GM20000 (cell line): ENCODE results near the gene LAMB1.

Source experiments
- DNase-seq: peaks from one replicate; pipeline ENCODE4 v3.0.0; 2012; ENCODE audit warnings: low spot score
- TF ChIP-seq, protein P1 (sequence below): IDR thresholded peaks from 2 replicates; pipeline ENCODE4 v1.5.1; 2012; ENCODE audit warnings: mild to moderate bottlenecking, control low read depth; ENCODE audit errors: extremely low read depth, missing control alignments

Gene LAMB1

DNA sequence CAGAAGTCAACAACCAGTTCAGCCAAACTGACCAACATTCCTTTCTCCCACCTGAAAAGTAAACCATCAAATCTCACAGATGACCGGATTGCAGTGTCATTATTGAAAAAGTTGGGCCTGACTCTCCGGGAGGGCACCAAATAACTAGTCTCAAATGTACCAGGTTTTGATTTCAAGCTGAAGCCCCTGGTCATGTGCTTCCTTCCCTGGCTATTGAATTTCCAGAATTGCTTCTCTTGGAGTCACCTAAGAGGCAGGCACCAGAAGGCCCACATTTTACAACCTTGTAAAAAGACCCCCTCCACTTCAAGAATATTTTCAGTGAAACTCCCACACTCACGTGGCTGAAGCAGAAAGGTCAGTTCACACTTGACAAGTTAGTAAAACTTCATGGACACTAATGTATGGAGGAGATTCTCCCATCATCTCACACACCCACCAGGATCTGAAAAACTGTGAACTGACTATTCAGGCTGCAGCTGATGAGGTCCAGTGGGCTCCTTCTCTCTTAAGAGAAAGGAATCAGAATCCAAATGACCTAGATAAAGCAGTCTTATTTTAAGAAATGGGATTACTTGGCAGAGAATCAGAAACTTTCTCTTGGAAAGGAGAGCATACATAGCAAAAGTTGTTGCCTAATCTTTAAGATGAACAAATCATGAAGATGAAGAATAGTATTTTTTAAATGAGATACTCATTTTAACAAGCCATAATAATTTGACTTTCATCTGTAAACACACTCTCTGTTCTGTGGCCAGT, 58.4 kb downstream of the LAMB1 start:
- TF ChIP-seq, protein P1, sequence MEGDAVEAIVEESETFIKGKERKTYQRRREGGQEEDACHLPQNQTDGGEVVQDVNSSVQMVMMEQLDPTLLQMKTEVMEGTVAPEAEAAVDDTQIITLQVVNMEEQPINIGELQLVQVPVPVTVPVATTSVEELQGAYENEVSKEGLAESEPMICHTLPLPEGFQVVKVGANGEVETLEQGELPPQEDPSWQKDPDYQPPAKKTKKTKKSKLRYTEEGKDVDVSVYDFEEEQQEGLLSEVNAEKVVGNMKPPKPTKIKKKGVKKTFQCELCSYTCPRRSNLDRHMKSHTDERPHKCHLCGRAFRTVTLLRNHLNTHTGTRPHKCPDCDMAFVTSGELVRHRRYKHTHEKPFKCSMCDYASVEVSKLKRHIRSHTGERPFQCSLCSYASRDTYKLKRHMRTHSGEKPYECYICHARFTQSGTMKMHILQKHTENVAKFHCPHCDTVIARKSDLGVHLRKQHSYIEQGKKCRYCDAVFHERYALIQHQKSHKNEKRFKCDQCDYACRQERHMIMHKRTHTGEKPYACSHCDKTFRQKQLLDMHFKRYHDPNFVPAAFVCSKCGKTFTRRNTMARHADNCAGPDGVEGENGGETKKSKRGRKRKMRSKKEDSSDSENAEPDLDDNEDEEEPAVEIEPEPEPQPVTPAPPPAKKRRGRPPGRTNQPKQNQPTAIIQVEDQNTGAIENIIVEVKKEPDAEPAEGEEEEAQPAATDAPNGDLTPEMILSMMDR, result no peak
- DNase-seq, result no peak

DNA sequence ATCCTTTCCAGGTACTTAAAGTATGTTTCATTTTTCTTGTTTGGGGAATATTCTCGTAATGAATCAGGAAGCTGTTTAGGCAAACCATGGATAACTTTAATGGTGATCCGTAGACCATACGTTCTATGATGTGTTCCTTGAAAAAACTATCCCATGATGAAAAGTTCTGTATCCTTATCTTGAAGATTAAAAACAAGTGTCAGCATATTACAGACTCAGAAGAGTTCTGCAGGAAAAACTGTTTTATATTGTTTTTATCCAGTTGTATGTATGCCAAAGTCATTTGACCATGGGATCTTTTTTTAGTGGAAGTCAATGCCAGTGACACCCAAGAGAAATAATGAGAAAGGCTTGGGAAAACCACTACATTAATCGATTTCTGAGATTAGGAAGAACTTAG, 59.9 kb downstream of the LAMB1 start:
- TF ChIP-seq, protein P1, result no peak
- DNase-seq, result no peak

DNA sequence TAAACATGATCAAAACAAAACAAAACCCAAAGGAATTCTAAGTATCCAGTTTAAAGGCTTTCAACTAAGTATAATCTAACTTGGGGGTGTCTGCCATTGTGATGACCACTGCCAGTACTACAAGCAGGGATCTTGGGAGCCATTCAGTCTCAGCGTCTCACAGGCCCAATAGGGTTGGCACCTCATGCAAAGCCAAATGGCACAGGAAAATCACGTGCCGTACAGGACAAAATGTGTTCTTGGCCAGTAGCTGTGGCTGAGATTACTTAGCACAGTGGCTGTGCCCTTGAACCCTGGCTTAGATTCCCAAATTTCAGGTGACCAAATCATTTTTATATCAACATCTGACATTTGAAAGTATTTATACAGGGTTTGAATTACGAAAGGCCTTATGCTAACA, 62.0 kb downstream of the LAMB1 start:
- DNase-seq, result no peak
- TF ChIP-seq, protein P1, result no peak

DNA sequence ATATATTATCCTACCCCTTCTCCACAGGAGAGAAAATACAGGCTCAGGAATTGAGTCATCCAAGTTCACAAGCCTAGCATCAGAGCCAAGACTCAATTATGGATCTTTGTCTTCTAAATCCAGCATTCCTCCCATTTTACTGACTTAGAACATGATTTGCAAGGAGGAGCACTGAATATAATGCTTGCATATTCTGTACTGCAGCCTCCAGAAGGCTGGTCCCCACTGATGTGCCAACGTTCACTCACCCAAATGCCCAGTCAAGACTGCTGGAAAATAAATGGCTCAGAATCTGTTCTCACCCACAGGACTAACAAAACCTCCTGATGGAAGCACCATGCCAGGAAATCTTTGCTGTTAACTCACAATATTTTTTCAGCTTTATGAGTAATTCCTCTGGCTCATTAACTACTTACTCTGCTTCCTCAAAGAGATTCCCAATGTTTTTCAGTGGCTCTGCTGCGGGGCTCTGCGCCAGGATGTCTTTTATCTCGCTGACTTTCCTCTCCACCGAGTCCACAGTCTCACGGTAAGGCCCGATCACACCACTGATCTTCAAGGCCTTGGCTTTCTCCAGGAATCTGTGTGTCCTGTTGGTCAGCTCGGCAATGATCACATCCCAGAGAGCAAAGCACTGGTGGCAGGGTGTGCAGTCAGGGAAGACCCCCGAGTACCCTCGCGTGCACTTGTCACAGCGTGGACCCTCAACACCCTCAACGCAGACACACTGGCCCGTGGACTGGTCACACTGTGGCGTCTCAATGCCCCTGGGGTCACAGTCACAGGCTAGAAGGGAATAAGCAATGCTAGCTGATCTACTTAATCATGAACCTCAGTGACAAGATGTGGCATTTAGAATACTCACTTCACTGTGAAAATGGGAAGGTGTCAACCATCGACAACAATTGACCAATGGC, 63.1 kb downstream of the LAMB1 start:
- DNase-seq, result no peak
- TF ChIP-seq, protein P1, result no peak

DNA sequence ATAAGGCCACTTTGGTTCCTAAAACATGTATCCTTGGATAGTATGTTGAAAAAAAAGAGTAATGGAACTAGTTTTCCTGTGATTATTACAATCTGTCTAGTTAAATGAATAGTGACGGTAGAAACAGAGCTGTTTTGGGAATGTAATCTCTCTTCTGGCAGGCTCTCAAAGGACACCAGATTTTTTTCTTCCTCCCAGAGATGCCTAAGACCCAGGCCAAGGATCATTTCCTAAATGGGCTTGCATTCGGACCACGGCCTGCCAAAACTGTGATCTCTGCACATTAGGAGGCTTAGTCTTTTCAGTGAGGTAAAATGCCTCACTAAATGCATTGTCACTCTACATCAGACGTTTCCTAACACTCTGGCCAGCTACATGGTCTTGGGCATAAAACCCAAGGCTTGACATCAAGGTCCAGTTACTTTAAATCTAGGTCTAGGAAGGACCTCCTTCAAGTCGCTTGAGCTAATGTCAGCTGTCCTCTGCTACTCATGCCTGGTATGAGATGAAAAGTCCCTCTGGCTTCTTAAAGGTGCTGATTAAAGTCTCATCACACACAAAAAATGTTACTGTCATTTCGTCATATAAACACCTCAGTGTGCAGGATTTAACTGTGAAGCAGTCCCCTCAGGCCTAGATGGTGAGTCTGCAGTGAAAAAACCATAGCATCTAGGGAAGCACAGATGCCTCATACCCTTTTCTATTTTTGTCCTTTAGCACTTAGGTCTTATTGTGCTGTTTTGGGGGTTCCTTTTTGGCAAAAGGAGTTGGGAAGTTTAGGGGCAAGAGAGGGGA, 64.3 kb downstream of the LAMB1 start:
- no peak for DNase-seq

DNA sequence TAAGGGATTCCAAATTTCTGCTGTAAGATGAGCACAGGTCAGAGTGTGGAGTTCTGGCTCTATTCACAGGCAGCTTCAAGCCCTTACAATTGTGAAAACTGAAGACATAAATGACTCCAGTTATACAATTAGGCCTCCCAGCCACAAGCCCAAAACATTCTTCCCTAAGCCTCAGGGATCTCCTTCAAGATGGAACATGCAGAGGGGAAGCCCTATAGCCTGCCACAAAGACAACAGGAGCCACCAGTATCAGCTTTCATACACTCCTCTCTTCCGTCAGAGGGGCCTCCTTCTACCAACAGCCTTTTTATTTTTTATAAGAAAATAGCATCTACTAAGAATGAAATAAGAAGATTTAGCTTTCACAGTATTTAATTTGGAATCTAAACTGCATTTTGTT, 65.4 kb downstream of the LAMB1 start:
- TF ChIP-seq, protein P1, result no peak
- no peak for DNase-seq

More for the DNA sequence above, 64.3 kb downstream of the LAMB1 start:
- TF ChIP-seq, protein P1, result no peak

DNA sequence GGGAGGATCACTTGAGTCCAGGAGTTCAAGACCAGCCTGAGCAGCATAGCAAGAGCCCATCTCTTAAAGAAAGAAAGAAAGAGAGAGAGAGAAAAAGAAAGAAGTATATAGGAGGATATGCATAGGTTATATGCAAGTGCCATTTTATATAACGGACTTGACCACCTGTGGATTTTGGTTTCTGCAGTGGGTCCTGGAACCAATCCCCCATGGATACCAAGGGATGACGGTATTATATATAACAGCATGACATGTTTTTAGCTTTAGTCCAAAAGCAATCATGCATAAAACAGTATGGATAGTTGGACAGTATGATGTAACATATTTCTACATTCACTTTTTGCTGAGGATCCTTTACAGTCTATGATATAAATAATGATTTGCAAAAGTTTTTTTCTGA, 66.6 kb downstream of the LAMB1 start:
- DNase-seq, result no peak
- TF ChIP-seq, protein P1, result no peak
